ENCODE results near the gene TSKU.

DNA sequence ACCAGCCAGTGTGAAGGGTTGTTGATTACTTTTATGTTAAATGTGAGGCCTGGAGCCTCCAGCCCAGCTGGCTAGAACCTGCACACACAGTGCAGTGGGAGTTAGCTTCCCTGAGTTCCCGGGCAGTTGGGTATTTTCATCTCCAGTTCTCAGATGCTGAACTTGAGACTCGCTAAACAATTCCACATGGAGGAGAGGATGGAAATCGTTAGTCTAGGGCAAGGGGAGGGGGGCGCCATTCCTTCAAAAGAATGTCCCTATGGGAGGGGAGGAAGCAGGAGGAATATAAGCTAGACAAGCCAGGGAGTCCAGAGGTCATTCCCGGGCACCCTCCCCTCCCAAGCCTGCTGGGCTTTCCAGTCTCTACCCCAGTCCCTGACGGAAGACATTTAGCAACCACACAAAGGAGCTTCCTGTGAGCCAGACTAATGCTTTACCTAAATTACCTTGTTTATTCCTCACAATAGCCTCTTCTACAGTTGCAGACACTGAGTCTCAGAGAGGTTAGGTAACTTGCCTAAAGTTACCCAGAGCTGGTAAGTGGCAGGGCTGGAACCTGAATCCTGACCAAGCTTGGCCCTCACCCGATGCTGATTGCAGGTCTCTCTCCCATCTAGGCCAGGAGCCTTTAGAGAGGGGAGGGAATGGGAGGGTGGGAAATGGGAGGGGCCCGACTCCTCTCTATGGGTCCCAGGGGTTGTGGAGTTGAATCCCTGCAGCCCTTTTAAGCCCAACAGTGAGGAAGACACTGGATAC lies 1.9 kb upstream of the TSKU start:
- TF ChIP-seq ZNF274 (IDR thresholded peaks at IDR 0.05; ENCODE audit: low read depth, low read length), result no peak
- no peak for TF ChIP-seq YY1 (IDR thresholded peaks at IDR 0.05; ENCODE audit: insufficient read depth, insufficient read length)

Data from NT2/D1 (cell line).